Psoas muscle (tissue), 8 donors: ENCODE results near the gene CRB3. TPM values are rescaled to one million over a fixed set of nuclear protein-coding genes. Genes with fewer than 3 reads are reported as not detected.

Experiments
- ATAC-seq, 4 donors: fragments of 200-7000 bp; cut with Tn5 transposase; one replicate each; pipeline ENCODE4 v1.9.1; 2020; ENCODE audit warnings: moderate library complexity in 3 of 4, mild to moderate bottlenecking in 2 of 4
- DNase-seq, 2 donors: peaks; one replicate each; pipeline ENCODE4 v3.0.0-alpha.2; 2020
- H3K27ac ChIP-seq: fragments of 200-600 bp; one replicate; pipeline ENCODE4 v1.8.0; 2022
- H3K27me3 ChIP-seq, 3 donors: fragments of 200-600 bp in 1 of 3; one replicate each; pipeline versions ENCODE4 v1.6.1 to v1.8.0; 2013 to 2022; ENCODE audit warnings: low read length in 2 of 3, mild to moderate bottlenecking in 2 of 3, moderate library complexity in 1 of 3; ENCODE audit not compliant: insufficient read depth in 3 of 3
- H3K36me3 ChIP-seq, 2 donors: fragments of 200-600 bp in 1 of 2; one replicate each; pipeline versions ENCODE4 v1.6.1 to v1.8.0; 2013 to 2022; ENCODE audit warnings: low read depth in 1 of 2, mild to moderate bottlenecking in 1 of 2, moderate library complexity in 1 of 2; ENCODE audit not compliant: insufficient read depth in 1 of 2
- H3K4me1 ChIP-seq: fragments of 200-600 bp; one replicate; pipeline ENCODE4 v1.8.0; 2022
- H3K4me3 ChIP-seq: fragments of 200-600 bp; one replicate; pipeline ENCODE4 v1.8.0; 2022; ENCODE audit warnings: mild to moderate bottlenecking
- H3K9me3 ChIP-seq: fragments of 200-600 bp; one replicate; pipeline ENCODE4 v1.8.0; 2022
- WGBS, 3 donors: extraction: QIAGEN DNeasy Blood & Tissue Kit; methylation state at CpG; one replicate each; pipeline versions ENCODE4 v1.1.6 to v1.1.7; 2013; 5-methylcytosine and 5-hydroxymethylcytosine counted together
- intact Hi-C, 2 donors: fragments of 100-400 bp; cut with DNase I; formaldehyde crosslinking; loops; one replicate each; pipeline versions ENCODE4 v1.11.0 to v1.14.2; 2022
- polyA plus RNA-seq, 3 donors: library from polyadenylated mRNA; stranded (reverse); fragments of 200-250 nt; gene quantifications; one replicate each; pipeline ENCODE4 v1.2.3, GENCODE V29; 2013
- total RNA-seq, 4 donors: library from RNA; stranded (reverse); fragmentation: NEBNext Ultra II Directional in 2 of 4; extraction: Animal tissue kit (Norgen Biotek cat#: 25700) in 2 of 4; gene quantifications; one replicate each; pipeline versions ENCODE4 v1.2.1 to v1.2.4, GENCODE V29; 2021 to 2023
- TF ChIP-seq, protein P1 (sequence below): fragments of 200-600 bp; IDR thresholded peaks from one replicate; pipeline ENCODE4 v1.8.0; 2022; ENCODE audit warnings: antibody characterized with exemption
- donor health status: healthy with polysubstance abuse.
- donor health status: DM: no; HTN: no; CAD: no; lungs with moderate emphysema.
- donor health status: Bipolar disorder and iron deficiency.
- donor health status: healthy.
- donor health status: DM: yes; HTN: yes; CAD: no.
- donor health status: DM: no; HTN: no; CAD: no.
- donor health status: DM: no; HTN: no; CAD: no.
- donor health status: DM: yes; HTN: yes; CAD: no.

Gene CRB3
- total and polyA plus RNA-seq, 7 donors: 0.23 to 0.38 TPM; not detected in 5

- no peaks in the 10 kb centered on the region for H3K4me1 ChIP-seq
- H3K4me3 ChIP-seq: no peak overlapping the region
- no peaks in the 10 kb centered on the region for H3K9me3 ChIP-seq
- TF ChIP-seq, protein P1, sequence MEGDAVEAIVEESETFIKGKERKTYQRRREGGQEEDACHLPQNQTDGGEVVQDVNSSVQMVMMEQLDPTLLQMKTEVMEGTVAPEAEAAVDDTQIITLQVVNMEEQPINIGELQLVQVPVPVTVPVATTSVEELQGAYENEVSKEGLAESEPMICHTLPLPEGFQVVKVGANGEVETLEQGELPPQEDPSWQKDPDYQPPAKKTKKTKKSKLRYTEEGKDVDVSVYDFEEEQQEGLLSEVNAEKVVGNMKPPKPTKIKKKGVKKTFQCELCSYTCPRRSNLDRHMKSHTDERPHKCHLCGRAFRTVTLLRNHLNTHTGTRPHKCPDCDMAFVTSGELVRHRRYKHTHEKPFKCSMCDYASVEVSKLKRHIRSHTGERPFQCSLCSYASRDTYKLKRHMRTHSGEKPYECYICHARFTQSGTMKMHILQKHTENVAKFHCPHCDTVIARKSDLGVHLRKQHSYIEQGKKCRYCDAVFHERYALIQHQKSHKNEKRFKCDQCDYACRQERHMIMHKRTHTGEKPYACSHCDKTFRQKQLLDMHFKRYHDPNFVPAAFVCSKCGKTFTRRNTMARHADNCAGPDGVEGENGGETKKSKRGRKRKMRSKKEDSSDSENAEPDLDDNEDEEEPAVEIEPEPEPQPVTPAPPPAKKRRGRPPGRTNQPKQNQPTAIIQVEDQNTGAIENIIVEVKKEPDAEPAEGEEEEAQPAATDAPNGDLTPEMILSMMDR: no peak
- DNase-seq (no peak), ATAC-seq (no peak)
- 86 to 89% (median 88%) methylated on average over 3 of the region's 3 CpGs for WGBS, 3 donors
- H3K36me3 ChIP-seq: peaks cover 3 to 56% of the 10 kb centered on the region in 2 donors
- H3K27ac ChIP-seq: no peak overlapping the region
- H3K27me3 ChIP-seq: no peaks in the 10 kb centered on the region
- intact Hi-C loops: no loop called here
Measured at GRCh38 chr19:6448045-6448444, 16.0 kb upstream of the CRB3 start.

DNA sequence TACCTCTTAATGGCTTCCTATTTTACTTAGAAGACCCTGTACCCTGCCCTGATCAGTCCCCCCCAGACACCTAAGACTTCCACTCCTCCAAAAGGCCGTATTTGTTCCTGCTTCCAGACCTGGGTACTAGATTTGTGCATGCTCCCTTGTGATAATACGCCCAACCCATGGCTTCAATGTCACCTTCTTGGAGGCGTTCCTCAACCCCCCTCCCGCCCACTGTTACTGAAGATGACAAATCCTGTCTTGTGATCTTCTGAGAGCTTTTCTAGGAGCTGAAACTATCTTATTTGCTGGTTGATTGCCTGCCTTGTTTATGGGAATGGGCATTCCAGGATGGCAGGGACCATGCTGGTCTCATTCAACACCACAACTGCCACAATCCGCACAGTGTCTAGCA is 13.9 kb upstream of the CRB3 start:
- Histone ChIP-seq H3K36me3 (peaks cover 3 to 73% of the 10 kb centered on the region in 2 donors), H3K4me1 (no peaks in the 10 kb centered on the region), H3K27ac (no peak overlapping the region), H3K9me3 (peaks cover 7% of the 10 kb centered on the region), H3K4me3 (no peak overlapping the region), H3K27me3 (no peaks in the 10 kb centered on the region)
- TF ChIP-seq, protein P1: no peak
- intact Hi-C loops: no loop called here
- no peak for DNase-seq
- ATAC-seq: no peak
- 95 to 99% (median 95%) methylated on average over 5 of the region's 5 CpGs for WGBS, 3 donors

DNA sequence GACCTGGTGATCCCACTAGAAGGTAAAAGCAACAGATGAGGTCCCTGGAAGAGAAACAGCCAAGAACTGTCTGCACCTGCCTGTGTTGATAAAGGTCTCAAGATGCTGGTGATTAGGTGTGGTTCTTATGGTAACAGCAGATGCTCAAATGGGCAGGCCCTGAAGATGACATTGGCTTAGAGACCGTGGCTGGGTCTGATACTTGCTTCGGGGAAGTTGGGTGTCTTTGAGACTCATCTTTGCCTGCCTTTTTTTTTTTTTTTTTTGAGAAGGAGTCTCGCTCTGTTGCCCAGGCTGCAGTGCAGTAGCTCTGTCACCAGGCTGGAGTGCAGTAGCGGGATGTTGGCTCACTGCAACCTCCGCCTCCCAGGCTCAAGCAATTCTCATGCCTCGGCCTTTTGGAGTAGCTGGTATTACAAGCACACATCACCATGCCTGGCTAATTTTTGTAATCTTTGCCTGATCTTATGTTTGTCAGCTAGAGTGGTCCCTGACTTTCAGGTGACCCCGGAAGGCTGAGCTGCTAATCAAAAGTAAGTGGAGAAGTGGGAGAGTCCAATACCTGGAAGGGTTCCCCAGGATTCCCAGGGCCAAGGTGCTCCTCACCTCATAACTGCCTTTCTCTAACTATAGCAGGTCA is 12.4 kb upstream of the CRB3 start:
- 88 to 91% (median 90%) methylated on average over 7 of the region's 7 CpGs for WGBS, 3 donors
- Histone ChIP-seq H3K4me1 (no peaks in the 10 kb centered on the region), H3K27me3 (no peaks in the 10 kb centered on the region), H3K4me3 (no peak overlapping the region), H3K36me3 (peaks cover 3 to 78% of the 10 kb centered on the region in 2 donors), H3K27ac (no peak overlapping the region), H3K9me3 (peaks cover 7% of the 10 kb centered on the region)
- no peak for DNase-seq
- TF ChIP-seq, protein P1: no peak
- intact Hi-C loops: no loop called here
- ATAC-seq: no peak

- Histone ChIP-seq H3K27ac (no peak overlapping the region), H3K27me3 (no peaks in the 10 kb centered on the region), H3K9me3 (peaks cover 7% of the 10 kb centered on the region), H3K4me3 (no peak overlapping the region), H3K36me3 (peaks cover 0 to 74% of the 10 kb centered on the region in 2 donors), H3K4me1 (no peaks in the 10 kb centered on the region)
- WGBS, 3 donors: 92 to 96% (median 95%) methylated on average over 19 of the region's 19 CpGs
- DNase-seq (no peak), ATAC-seq (no peak)
- TF ChIP-seq, protein P1: no peak
- intact Hi-C loops: no loop called here
Measured at GRCh38 chr19:6452223-6452614, 11.9 kb upstream of the CRB3 start.

DNA sequence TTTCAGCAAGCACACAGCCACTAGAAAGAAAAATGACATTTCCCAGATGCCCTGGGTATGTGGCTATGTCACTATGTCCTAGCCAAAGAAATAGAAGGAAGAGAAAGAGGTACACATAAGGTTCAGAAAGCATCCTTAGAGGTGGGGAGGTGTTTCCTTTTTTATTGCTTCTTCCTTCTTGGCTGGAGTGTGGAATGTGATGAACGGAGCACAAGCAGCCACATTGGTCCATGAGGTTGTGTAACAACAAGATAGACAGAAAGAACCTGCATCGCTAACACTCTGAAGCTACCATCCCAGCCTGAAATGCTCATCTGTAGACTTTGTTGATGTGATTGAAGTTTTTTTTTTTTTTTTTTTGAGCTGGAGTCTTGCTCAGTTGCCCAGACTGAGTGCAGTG is 11.2 kb upstream of the CRB3 start:
- ATAC-seq: no peak
- DNase-seq: no peak
- Histone ChIP-seq H3K4me3 (no peak overlapping the region), H3K9me3 (peaks cover 7% of the 10 kb centered on the region), H3K27ac (no peak overlapping the region), H3K27me3 (no peaks in the 10 kb centered on the region), H3K36me3 (peaks cover 0 to 74% of the 10 kb centered on the region in 2 donors), H3K4me1 (peaks cover under 1% of the 10 kb centered on the region)
- TF ChIP-seq, protein P1: no peak
- WGBS, 3 donors: 98 to 100% (median 100%) methylated on average over 2 of the region's 2 CpGs
- intact Hi-C loops: no loop called here
